Cardiac muscle cell (in vitro differentiated cells and primary cell): ENCODE data around the gene FAM167B. TPM values are rescaled to one million over a fixed set of nuclear protein-coding genes. Genes with fewer than 3 reads are reported as not detected.
A peak's percentile ranks its signal among the peaks of the same experiment; 100 is the strongest.
"Not testable (repeated sequence)": the region's sequence is repeated elsewhere in the genome, so short reads cannot be mapped to it uniquely, and the experiment has no call there.

Experiments used
- DNase-seq, 2 donors: peaks; one replicate each; pipeline versions ENCODE4 v3.0.0 to v3.0.0-alpha.2; 2010 to 2017; ENCODE audit warnings: low read depth in 1 of 2, low spot score in 1 of 2
- H3K27ac ChIP-seq: fragments of 200-600 bp; sonication (generic); 2 replicates; pipeline ENCODE4 v1.5.1; 2016
- H3K27me3 ChIP-seq: fragments of 200-600 bp; sonication (generic); 2 replicates; pipeline ENCODE4 v1.6.0; 2016; ENCODE audit warnings: control low read depth
- H3K36me3 ChIP-seq: fragments of 200-600 bp; sonication (generic); 2 replicates; pipeline ENCODE4 v1.5.1; 2016; ENCODE audit warnings: control low read depth
- H3K4me1 ChIP-seq: fragments of 200-600 bp; sonication (generic); 2 replicates; pipeline ENCODE4 v1.8.1; 2017; ENCODE audit warnings: low read depth, mild to moderate bottlenecking, mixed run types
- H3K4me3 ChIP-seq: fragments of 200-600 bp; sonication (generic); 2 replicates; pipeline ENCODE4 v1.5.1; 2016; ENCODE audit warnings: mild to moderate bottlenecking
- H3K9me3 ChIP-seq: fragments of 200-600 bp; sonication (generic); 2 replicates; pipeline ENCODE4 v1.5.1; 2017; ENCODE audit warnings: low read depth, mild to moderate bottlenecking, control low read depth
- polyA plus RNA-seq: library from polyadenylated mRNA; unstranded; fragments of >200 nt; fragmentation: Nextera tagmentation; extraction: Ambion mirVana; gene quantifications from 2 replicates; pipeline ENCODE4 v1.2.1, GENCODE V29; 2016
- total RNA-seq: library from RNA; depleted of rRNA; stranded (reverse); fragments of >200 nt; gene quantifications from 2 replicates; pipeline ENCODE4 v1.2.3, GENCODE V29; 2016
- TF ChIP-seq, protein P1 (sequence below): IDR thresholded peaks from 2 replicates; pipeline ENCODE4 v1.5.1; 2012; ENCODE audit warnings: low read depth, mild to moderate bottlenecking, low read length

FAM167B gene
- total and polyA plus RNA-seq, 2 experiments from 2014 or later: 1.2 to 2.1 TPM

GRCh38 chr1:32285658-32286057 lies 38.6 kb downstream of the FAM167B start:
- Histone ChIP-seq H3K27me3 (no peaks in the 10 kb centered on the region), H3K36me3 (no peaks in the 10 kb centered on the region)

GRCh38 chr1:32286763-32287162 lies 39.7 kb downstream of the FAM167B start:
- Histone ChIP-seq H3K27ac (no peak overlapping the region), H3K9me3 (no peaks in the 10 kb centered on the region), H3K27me3 (no peaks in the 10 kb centered on the region), H3K4me3 (no peak overlapping the region), H3K36me3 (no peaks in the 10 kb centered on the region), H3K4me1 (no peaks in the 10 kb centered on the region)
- no peak for DNase-seq
- TF ChIP-seq, protein P1, sequence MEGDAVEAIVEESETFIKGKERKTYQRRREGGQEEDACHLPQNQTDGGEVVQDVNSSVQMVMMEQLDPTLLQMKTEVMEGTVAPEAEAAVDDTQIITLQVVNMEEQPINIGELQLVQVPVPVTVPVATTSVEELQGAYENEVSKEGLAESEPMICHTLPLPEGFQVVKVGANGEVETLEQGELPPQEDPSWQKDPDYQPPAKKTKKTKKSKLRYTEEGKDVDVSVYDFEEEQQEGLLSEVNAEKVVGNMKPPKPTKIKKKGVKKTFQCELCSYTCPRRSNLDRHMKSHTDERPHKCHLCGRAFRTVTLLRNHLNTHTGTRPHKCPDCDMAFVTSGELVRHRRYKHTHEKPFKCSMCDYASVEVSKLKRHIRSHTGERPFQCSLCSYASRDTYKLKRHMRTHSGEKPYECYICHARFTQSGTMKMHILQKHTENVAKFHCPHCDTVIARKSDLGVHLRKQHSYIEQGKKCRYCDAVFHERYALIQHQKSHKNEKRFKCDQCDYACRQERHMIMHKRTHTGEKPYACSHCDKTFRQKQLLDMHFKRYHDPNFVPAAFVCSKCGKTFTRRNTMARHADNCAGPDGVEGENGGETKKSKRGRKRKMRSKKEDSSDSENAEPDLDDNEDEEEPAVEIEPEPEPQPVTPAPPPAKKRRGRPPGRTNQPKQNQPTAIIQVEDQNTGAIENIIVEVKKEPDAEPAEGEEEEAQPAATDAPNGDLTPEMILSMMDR: no peak

More at GRCh38 chr1:32285658-32286057, 38.6 kb downstream of the FAM167B start:
- no peak overlapping the region for H3K4me3 ChIP-seq
- DNase-seq: no peak
- no peak overlapping the region for H3K27ac ChIP-seq
- no peaks in the 10 kb centered on the region for H3K4me1 ChIP-seq
- TF ChIP-seq, protein P1: no peak
- no peaks in the 10 kb centered on the region for H3K9me3 ChIP-seq

GRCh38 chr1:32289256-32289655 lies 42.2 kb downstream of the FAM167B start:
- TF ChIP-seq, protein P1: no peak

GRCh38 chr1:32291145-32291707 lies 44.2 kb downstream of the FAM167B start:
- peak overlapping the region; percentile 89 for H3K4me3 ChIP-seq
- H3K9me3 ChIP-seq: no peaks in the 10 kb centered on the region
- peaks cover 3% of the 10 kb centered on the region for H3K4me1 ChIP-seq
- H3K27ac ChIP-seq: no peak overlapping the region
- TF ChIP-seq, protein P1: no peak
- H3K36me3 ChIP-seq: no peaks in the 10 kb centered on the region
- peak in 1 of 2 donors; percentile 35 for DNase-seq
- no peaks in the 10 kb centered on the region for H3K27me3 ChIP-seq

More at GRCh38 chr1:32289256-32289655, 42.2 kb downstream of the FAM167B start:
- no peak for DNase-seq
- no peak overlapping the region for H3K27ac ChIP-seq
- no peaks in the 10 kb centered on the region for H3K9me3 ChIP-seq
- no peaks in the 10 kb centered on the region for H3K27me3 ChIP-seq
- H3K4me1 ChIP-seq: peaks cover 3% of the 10 kb centered on the region
- H3K4me3 ChIP-seq: no peak overlapping the region
- no peaks in the 10 kb centered on the region for H3K36me3 ChIP-seq

GRCh38 chr1:32291708-32292538 lies 44.9 kb downstream of the FAM167B start, which contains the start of gene HDAC1:
TSS of gene HDAC1 (plus strand) at chr1:32292083. CDS start at chr1:32292170, 87 bp downstream.
- no peaks in the 10 kb centered on the region for H3K36me3 ChIP-seq
- TF ChIP-seq, protein P1: no peak
- DNase-seq: peak; percentile 96 to 98
- peak within 1 kb of the TSS; percentile 5 for H3K27ac ChIP-seq
- H3K9me3 ChIP-seq: no peaks in the 10 kb centered on the region
- peaks cover 3% of the 10 kb centered on the region for H3K4me1 ChIP-seq
- no peaks in the 10 kb centered on the region for H3K27me3 ChIP-seq
- H3K4me3 ChIP-seq: peak within 1 kb of the TSS; percentile 89

GRCh38 chr1:32298211-32298610 lies 51.2 kb downstream of the FAM167B start:
- H3K4me1 ChIP-seq, H3K27me3 ChIP-seq, H3K4me3 ChIP-seq, H3K9me3 ChIP-seq, H3K36me3 ChIP-seq, H3K27ac ChIP-seq, DNase-seq: not testable (repeated sequence)
